Calu3 (cell line): Measurements from ENCODE around the gene CA12. TPM values are rescaled to one million over a fixed set of nuclear protein-coding genes. Genes with fewer than 3 reads are reported as not detected.

ENCODE experiments used
- BruUV-seq: library from RNA; stranded (reverse); fragments of 400-500 nt; replicated peaks from 2 replicates; lab custom pipeline; 2021; lab: Mats Ljungman, UMichigan
- CTCF ChIA-PET: fragments of 300-600 bp; sonication (Branson Sonifier 250); formaldehyde crosslinking; loops from one replicate; lab custom pipeline; 2022; ENCODE audit warnings: antibody characterized with exemption; lab: Charles Lee
- DNase-seq: peaks from one replicate; pipeline ENCODE4 v3.0.0; 2022
- H3K27ac Mint-ChIP-seq: one replicate; pipeline ENCODE4 v1.8.0; 2022; ENCODE audit warnings: mixed read lengths; ENCODE audit not compliant: unreplicated experiment
- H3K27me3 Mint-ChIP-seq: one replicate; pipeline ENCODE4 v1.8.0; 2022; ENCODE audit warnings: mixed read lengths; ENCODE audit not compliant: unreplicated experiment
- H3K36me3 Mint-ChIP-seq: one replicate; pipeline ENCODE4 v1.8.0; 2022; ENCODE audit warnings: mild to moderate bottlenecking, moderate library complexity, mixed read lengths; ENCODE audit not compliant: insufficient read depth, unreplicated experiment
- H3K4me1 Mint-ChIP-seq: one replicate; pipeline ENCODE4 v1.8.0; 2022; ENCODE audit warnings: mild to moderate bottlenecking, low read depth, mixed read lengths; ENCODE audit not compliant: unreplicated experiment
- H3K4me3 Mint-ChIP-seq: one replicate; pipeline ENCODE4 v1.8.0; 2022; ENCODE audit warnings: mild to moderate bottlenecking, low read depth, moderate library complexity, mixed read lengths; ENCODE audit not compliant: unreplicated experiment
- H3K9me3 Mint-ChIP-seq: one replicate; pipeline ENCODE4 v1.8.0; 2022; ENCODE audit warnings: low read depth, mixed read lengths; ENCODE audit not compliant: unreplicated experiment
- CTCF ChIP-seq: fragments of 200-600 bp; IDR thresholded peaks from one replicate; pipeline ENCODE4 v1.8.0; 2022; ENCODE audit warnings: antibody characterized with exemption; ENCODE audit not compliant: unreplicated experiment
- intact Hi-C: fragments of 100-400 bp; cut with micrococcal nuclease; formaldehyde crosslinking; loops from one replicate; pipeline ENCODE4 v1.10.0; 2022; ENCODE audit not compliant: unreplicated experiment
- total RNA-seq: library from RNA; stranded (reverse); gene quantifications from 2 replicates; pipeline ENCODE4 v1.2.3, GENCODE V29; 2022

Gene CA12
- total RNA-seq, 1 experiment from 2014 or later: 21.5 TPM

GRCh38 chr15:63422891-63423590 is 41.4 kb upstream of the CA12 start:
- no TSS peak for BruUV-seq
- no peaks in the 10 kb centered on the region for H3K27me3 Mint-ChIP-seq
- no peak overlapping the region for H3K27ac Mint-ChIP-seq
- no peak for TF ChIP-seq CTCF
- intact Hi-C loops: no loop called here
- H3K36me3 Mint-ChIP-seq: no peaks in the 10 kb centered on the region
- CTCF ChIA-PET: interaction anchor here (0.6 to 1.7 kb wide), 9 partner anchors 36 to 1052 kb away, joined by 3 to 7 read pairs (median 5); no protein-coding TSS in a partner anchor
- DNase-seq: no peak
- peaks cover 2% of the 10 kb centered on the region for H3K9me3 Mint-ChIP-seq
- H3K4me3 Mint-ChIP-seq: no peak overlapping the region
- no peaks in the 10 kb centered on the region for H3K4me1 Mint-ChIP-seq

GRCh38 chr15:63421433-63421832 is 39.8 kb upstream of the CA12 start:
- H3K36me3 Mint-ChIP-seq: no peaks in the 10 kb centered on the region
- H3K9me3 Mint-ChIP-seq: no peaks in the 10 kb centered on the region
- no TSS peak for BruUV-seq
- H3K27ac Mint-ChIP-seq: no peak overlapping the region
- DNase-seq: no peak
- no peaks in the 10 kb centered on the region for H3K27me3 Mint-ChIP-seq
- no peak overlapping the region for H3K4me3 Mint-ChIP-seq
- H3K4me1 Mint-ChIP-seq: no peaks in the 10 kb centered on the region
- TF ChIP-seq CTCF: no peak
- intact Hi-C loops: no loop called here
- CTCF ChIA-PET: no interaction called here

GRCh38 chr15:63420333-63420747 is 38.7 kb upstream of the CA12 start:
- no peak for TF ChIP-seq CTCF
- Mint-ChIP-seq H3K36me3 (no peaks in the 10 kb centered on the region), H3K27ac (no peak overlapping the region), H3K4me3 (no peak overlapping the region), H3K4me1 (no peaks in the 10 kb centered on the region), H3K27me3 (no peaks in the 10 kb centered on the region), H3K9me3 (no peaks in the 10 kb centered on the region)
- DNase-seq: no peak
- BruUV-seq: no TSS peak
- CTCF ChIA-PET: interaction anchor here (0.9 kb wide), 1 partner anchor 40 kb away, joined by 3 read pairs; no protein-coding TSS in a partner anchor
- intact Hi-C loops: no loop called here

- Mint-ChIP-seq H3K36me3 (no peaks in the 10 kb centered on the region), H3K4me1 (no peaks in the 10 kb centered on the region), H3K9me3 (no peaks in the 10 kb centered on the region), H3K27me3 (no peaks in the 10 kb centered on the region), H3K27ac (no peak overlapping the region), H3K4me3 (no peak overlapping the region)
- BruUV-seq: no TSS peak
- CTCF ChIA-PET: no interaction called here
- intact Hi-C loops: no loop called here
- DNase-seq: no peak
- no peak for TF ChIP-seq CTCF
Measured at GRCh38 chr15:63418811-63419210, 37.2 kb upstream of the CA12 start.
